Ecto neural progenitor cell (in vitro differentiated cells): ENCODE data around the gene GALR2.

Experiments
- DNase-seq: peaks from one replicate; pipeline ENCODE4 v3.0.0-alpha.2; 2018; ENCODE audit warnings: low spot score

GALR2 gene

DNA sequence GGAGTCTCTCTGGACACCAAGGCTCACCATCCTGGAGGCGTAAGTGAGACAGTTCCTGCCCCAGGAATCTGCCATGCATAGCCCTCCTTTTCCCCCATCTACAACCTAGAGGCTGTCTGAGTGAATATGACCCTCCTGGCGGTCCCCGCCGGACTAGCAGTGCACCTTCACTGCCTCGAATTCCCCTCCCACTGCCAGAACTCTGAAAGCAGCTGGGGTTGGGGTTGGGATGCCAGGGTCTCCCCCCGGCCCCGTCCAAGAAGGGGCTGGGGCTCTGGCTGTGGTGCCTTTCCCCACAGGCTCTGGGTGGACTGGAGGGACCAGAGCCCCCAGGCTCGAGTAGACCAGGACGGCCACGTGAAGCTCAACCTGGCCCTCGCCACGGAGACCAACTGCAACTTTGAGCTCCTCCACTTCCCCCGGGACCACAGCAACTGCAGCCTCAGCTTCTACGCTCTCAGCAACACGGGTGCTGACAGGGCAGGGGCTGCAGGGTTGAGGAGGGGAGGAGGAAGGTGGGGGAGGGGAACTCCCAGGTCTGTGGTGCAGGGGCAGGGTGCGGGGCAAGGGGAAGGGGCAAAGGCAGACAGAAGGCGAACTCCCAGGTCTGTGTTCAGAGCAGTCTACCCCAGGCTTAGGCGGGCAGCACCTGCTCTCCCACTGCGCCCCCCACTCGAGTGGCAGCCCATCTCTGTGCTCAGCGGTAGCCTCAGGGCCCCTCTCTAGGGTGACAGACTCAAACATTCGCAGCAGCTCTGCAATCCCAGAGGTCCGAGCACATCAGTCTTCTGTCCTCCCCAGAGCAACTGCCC is 5.6 kb downstream of the GALR2 start:
- no peak for DNase-seq

DNA sequence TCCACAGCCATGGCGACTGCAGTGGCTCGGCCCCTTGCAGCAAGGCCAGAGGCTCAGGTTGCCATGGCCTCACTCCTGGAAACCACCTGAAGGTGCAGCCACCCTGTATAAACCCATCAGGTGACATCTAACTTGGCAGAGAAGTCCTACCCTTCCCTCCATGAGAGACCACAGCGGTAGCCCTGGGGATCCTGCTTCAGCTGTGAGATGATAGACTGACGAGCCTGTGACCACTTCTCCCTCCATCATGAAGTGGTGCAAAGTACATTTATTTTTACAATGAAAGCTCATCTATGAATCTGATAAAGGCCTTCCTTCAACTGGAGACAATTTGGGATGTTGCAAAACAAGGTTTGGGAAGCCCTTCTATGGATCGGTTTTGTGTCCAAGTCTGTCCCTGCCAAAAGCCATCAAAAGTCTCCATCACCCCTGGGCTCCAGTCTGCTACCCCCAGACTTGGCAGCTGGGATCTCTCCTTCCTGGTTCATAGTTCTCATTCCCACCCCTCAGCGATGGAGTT is 6.2 kb downstream of the GALR2 start:
- no peak for DNase-seq

DNA sequence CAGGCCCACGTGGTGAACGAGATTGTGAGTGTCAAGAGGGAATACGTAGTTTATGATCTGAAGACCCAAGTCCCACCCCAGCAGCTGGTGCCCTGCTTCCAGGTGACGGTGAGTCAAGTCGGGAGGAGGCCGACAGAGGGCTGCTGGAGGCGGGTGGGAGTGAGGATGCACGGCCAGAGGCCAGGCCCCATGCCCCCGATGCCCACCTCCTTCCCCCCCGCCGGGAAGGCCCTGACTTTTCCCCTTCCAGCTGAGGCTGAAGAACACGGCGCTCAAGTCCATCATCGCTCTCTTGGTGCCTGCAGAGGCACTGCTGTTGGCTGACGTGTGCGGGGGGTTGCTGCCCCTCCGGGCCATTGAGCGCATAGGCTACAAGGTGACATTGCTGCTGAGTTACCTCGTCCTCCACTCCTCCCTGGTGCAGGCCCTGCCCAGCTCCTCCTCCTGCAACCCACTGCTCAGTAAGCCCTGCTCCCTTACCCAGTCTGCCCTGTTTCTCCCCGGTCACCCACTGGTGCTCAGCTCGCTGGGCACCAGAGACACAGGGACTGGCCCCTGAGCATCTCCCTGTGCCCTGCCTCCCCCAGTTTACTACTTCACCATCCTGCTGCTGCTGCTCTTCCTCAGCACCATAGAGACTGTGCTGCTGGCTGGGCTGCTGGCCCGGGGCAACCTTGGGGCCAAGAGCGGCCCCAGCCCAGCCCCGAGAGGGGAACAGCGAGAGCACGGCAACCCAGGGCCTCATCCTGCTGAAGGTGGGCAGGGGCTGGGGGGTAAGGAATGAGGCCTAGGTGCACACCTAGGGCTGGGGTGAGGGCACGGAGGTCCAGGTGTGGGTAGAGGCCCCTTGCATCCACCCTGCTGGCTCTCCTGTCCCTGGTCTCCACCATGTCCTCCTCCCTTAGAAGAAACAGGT is 7.0 kb downstream of the GALR2 start:
- no peak for DNase-seq

DNA sequence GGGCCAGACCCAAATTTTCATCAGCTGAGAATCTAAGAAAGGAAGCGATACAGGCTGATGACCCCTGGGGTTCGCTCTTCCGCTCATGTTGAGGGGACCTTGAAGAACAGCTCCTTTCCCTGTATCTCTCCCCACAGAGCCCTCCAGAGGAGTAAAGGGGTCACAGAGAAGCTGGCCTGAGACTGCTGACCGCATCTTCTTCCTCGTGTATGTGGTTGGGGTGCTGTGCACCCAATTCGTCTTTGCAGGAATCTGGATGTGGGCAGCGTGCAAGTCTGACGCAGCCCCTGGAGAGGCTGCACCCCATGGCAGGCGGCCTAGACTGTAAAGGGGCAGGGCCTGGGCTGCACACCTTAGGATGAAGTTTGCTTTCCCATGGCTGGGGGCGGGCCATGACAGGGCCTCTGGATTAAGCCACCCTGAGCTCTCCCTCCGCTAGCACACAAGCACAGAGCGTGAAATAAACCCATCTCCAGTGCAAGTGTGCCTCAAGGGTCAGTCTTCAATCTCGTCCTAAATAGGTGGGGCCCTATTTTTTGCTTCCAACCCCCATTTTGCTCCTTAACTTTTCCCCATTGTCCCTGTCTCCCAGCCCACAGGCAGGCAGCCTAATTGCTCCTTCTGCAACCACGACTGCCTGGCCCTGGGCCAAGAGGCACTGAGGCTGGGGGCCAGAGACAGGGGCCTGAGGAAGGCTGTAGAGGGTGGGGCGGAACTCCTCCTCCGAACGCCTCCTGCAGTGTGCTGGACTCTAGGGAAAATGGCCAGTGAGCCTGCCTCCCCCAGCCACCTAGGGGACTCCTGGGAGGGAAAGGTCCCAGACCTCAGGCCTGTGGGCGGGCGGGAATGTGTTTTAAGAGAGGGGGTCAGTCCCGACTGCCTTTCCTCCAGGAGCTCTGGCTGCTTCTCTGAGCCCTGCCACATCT is 8.0 kb downstream of the GALR2 start:
- no peak for DNase-seq

DNA sequence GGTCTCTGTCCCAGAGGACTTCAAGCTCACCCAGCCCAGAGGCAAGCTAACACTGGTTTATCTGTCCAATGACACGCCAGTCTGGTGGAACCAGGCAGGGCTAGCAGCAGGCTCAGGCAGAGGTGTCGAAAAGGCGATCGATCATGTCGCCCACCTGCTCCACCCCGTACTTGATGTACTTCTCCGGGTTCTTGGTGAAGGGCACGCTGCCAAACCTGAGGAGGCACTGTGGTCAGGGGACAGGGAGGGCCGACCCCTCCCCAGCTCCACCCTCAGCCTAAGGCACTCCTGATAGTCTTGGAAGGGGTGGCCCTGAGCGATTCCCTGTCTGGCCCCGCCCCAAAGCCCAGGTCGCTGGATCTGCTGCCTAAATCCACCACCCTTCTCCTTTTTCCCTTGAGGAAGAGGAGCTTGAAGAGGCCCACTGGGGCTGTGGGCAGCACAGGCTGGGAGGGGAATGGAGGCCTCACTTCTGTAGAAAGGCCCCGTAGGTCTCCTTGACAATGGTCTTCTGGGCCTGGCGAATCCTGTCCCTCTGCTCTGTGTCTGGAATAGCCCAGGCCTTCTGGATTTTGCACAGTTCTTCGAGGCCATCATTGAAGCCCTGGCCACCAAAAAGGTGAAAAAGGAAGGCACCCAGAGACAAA is 9.1 kb downstream of the GALR2 start:
- DNase-seq = no peak

DNA sequence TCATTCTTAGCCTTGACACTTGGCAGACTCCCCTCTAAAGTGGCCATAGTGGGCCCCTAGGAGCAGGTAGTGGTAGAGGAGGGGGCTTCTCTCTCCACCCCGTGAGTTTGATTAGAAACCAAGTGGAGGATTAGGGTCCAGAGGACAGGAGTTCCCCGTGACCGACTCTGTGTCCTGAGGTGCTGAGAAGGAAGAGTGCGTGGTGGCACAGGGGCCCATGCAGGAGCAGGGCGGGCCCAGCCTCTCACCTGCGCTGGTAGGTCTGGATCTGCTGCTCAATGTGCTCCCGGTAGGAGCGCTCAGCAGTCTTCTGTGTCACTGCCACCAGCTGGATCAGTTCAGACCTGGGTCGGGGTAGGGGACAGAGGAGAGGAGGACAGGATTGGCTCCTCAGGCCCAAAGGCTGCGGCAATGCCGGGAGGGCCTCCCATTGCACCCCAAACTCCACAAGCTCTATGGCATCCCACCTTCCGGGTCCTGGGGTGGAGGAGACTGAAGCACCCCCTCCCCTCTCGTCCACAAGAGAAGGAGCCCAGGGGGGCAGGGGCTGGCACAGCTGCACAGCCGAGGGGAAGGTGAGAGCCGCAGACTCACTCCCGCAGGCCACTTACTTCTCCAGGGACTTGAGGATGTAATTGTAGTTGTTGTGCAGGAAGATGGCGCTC is 10.6 kb downstream of the GALR2 start:
- no peak for DNase-seq

DNA sequence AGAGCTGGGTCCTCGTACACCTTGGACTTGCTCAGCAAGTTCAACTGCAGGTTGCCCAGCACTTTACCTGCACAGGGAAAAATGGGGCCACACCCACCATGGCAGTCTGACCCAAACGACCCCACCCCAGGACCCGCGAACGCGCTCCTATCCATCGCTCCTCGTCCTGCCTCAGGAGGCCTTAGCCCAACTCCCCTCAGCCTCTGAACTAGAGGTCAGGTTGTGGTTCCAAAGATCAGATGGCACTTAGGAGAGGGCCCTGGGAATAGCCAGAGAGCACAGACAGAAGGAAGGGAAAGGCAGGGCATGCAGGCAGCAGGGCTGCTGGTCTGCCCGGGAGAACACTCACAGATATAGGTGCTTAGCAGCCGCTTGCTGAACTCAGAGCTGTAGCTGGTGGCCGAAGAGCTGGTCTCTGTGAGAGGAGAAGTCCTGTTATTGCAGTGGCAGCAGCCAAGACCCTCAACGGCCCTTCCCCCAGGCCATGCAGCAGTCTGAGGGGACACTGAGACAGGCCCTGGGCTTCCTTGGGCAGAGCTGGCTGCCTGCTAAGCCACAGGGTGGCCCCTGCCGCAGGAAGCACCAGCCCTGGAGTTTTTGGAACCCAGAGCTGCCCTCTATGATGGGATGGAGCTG is 11.3 kb downstream of the GALR2 start:
- no peak for DNase-seq

DNA sequence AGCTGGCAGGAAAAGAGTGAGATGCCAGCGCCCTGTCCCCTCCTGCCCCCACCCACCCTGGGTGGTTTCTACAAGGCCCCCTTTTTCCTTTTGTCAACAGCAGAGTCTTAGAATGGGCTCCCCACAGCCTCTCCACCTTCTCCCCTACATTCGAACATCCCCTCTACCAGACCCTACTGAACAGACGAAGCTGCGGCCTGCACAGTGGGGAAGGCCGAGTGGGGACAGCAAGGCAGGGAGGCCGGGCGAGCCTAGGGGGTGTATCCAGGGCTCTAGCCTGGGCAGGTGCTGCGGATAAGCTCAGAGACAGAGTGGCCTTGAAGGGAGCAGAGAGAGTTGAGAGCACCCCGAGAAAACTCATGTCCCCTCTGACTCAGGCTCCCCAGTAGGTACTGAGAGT is 11.8 kb downstream of the GALR2 start:
- no peak for DNase-seq

DNA sequence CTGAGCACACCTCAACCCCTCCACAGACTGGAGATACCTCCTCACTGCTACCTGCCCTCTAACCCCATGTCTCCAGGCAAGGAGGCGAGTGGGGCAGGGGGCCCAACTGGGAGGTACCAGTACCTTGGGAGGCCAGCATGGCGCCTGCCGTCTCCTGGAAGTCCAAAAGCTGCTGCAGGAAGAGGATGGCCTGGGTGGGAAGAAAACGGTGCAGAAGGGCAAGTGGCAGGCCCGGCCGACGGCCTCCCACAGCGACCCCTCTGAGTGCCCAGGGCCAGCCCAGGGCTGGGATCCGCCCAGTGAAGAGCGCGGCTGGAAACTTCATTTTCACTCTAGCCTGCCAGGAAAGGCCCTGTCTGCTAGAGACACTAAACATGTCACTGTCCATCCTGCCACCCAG is 12.9 kb downstream of the GALR2 start:
- DNase-seq = no peak

DNA sequence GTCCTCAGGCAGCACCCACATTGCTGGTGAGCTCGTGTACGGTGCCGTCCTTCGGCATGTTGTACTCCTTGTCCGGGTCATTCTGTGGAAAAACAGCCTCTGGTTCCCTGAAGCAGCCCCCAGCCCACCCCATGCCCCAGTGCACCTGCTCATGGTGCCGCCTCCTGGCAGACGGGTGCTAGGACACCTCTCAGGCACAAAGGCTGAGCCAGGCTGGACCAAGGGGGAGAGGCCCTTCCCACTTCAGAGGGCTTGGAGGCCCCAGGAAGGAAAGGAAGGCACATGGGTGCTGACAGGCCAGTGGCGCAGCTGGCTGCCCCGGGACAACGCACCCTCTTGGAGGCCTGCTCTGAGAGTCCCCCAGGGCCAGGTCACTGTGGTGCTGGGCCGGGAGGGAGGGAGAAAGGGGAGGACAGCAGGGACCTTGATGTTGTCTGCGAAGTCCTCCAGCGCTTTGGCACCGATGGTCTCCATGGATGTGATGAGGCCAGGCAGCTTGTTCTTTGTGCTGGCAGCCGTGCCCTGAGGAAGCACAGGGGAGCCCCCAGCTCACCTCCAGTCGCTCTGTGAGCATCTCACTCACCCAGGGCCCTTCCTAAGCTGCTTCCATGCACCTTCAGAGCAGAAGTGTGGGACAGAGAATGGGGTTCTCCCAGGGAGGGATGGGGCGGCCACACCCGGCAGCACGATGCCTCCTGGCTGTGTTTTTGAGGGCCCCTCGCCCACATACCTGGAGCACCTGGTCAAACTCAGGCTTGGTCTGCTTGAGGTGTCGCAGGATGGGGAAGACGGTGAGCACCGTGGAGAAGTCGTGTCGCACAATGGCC is 13.7 kb downstream of the GALR2 start:
- DNase-seq = no peak

DNA sequence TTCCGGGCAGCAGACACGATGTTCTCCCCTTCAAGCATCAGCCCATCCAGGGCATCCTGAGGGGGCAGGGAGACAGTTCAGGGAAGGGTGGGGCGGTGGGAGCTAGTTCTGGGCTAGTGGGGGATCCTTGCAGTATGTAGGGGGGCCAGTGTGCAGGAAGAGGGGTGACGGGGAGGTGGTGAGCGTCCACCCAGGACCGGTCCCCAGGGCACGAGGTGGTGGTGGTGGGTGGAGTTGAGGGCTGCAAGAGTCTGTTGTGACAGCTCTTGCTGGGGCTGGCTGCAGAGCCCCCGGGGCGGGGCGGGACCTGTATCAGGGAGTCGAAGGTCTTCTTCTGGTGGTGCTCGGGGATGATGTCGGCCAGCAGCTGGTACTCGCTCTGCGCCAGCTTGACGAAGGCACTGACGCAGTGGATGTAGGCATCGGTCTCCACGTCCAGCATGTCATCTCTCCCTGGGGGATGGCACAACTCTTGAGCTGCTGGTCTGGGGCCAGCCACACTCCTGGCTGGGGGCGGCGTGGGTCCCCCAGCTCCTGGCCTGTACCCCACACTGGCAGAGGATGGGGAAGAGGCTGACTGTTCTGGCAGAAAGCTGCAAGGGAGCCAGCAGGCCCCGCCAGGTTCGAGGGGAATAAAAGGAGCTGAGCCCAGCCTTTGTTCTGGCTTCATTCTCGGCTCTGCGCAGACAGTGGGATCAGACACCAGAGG is 14.4 kb downstream of the GALR2 start:
- no peak for DNase-seq

DNA sequence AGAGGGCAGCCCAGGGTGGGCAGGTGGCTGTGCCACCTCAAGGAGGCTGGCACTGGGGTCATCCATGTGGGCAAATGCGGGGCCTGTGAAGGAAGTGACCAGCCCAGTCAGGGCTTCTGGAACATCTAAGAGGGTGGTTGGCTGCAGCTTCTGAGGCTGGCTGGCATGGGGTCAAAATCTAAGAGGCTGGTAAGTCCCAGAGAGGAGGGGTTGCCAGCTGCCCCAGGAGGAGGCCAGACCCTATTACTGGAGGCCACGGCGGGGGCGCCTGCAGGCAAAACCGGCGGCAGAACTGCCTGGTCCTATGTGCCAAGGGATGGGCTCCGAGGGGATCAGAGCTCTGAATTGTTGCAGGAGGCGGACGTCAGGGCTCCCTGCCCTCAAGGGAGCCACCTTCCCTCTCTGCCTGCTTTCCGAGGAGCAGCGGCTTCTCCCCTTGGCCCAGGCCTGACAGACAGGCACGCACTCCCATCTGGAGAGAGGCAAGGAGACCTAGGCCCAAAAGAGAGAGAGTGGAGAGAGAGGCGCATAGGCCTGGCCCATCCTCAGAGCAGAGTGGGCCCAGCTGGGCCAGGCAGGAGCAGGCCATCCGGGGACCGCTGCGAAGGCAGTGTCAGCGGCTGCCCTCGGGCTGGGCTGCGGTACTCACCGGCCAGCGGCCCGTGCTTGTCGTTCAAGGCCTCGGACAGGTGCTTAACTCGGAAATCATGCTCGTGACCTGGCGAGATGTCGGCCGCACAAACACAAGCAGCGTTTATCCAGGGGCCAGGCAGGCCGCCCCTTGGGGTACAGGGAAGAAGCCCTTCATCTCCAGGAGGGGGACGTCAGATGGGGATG is 15.3 kb downstream of the GALR2 start:
- DNase-seq = no peak

DNA sequence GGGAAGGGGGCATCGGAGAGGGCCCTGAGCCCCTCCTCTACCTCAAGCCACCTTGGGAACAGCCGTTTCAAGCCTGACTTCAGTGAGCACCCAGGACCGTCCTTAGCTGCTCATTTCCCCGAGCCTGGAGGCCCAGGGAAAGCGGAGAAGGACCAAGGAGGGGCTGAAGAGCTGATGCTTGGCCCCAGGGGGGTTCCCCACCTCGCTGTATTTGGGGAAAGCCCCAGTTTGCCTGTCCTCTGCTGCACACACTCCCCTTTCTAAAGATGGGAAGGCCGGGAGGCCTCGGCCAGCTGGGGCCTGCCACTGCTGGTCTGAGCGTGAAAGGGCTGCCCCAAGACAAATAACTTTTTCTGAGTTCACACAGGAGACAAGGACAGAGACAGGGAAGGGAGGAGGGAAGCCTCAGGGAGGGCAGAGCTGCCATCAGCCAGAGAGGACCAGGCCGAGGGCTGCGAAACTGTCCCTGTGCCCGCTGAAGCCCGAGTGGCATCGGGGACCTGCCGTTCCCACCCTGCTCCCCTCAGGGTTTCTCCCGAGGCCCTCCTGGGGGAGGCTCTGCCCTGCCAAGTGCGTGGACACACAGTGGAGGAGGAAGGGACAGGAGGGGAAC is 16.0 kb downstream of the GALR2 start:
- DNase-seq = no peak

DNA sequence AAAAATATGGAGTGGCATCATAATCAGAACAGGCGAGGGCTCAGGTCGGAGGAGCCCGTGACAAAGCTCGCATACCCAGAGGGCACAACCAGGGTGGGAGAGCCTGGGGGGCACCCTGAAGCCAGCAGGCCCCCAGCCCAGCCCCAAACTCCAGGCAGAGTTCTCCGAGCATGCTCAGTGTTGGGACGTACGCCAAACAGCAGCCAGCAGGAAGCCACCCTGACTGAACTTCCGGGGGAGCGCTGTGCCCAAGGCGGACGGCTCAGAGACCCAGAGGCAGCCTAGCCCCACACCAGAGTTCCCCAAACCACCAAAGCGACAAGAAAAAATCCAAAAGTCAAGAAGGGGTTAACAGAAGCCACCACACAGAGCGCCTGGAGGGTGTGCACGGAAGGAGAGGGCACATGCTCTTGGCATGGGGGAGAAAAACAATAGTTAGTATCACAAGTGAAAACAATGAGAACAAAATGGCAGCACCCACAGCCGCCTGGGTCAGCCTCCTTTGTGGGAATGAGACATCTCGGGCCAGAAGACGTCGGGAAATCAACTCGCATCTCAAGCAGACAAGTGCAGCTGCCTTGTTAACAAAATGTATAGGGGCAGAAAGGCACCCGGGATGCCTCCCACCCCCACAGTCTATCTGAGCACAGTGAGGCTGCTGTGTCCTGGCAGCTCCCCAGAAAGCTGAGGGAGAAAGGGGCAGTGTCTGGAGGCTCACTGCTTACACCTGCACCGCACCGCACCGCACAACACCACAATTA is 17.1 kb downstream of the GALR2 start:
- DNase-seq = no peak

DNA sequence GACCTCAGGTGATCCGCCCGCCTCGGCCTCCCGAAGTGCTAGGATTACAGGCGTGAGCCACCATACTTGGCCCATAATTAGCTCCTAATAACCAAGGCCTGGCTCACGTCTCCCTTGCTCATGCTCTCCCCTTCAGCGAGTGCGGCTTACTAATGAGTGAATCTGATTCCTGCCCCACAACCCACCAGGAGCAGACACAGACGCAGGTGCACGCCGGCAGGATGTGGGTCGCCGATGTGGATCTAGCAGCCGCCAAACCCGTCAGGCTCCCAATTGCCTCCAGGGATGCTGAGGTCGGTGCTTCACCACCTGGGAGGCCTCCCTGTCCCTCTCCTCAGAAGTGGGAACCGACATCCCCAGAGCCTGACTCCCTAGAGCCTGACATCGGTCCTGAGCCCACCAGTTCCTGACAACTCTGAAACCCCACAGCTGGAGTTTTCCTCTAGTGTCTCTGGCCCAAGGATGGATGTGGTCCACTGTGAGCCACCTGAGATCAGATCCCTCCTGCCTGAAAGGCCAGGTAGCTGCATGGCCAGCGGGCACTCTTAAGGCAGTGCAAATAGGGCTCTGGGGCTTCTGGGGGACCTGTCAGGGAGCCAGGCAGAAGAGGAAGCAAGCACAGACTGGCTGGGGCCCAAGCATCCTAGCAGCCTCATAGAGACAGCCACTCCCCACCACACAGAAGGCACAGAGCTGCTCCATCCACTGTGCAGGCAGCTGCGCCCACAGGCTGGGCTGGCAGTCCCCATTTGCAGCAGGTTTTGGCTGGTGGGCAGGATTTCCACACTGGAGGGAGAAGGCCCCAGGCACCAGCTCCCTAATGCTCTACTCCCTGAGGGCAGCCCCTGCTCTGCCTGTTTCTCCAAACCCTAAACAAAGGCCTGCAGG is 18.2 kb downstream of the GALR2 start:
- DNase-seq = no peak

DNA sequence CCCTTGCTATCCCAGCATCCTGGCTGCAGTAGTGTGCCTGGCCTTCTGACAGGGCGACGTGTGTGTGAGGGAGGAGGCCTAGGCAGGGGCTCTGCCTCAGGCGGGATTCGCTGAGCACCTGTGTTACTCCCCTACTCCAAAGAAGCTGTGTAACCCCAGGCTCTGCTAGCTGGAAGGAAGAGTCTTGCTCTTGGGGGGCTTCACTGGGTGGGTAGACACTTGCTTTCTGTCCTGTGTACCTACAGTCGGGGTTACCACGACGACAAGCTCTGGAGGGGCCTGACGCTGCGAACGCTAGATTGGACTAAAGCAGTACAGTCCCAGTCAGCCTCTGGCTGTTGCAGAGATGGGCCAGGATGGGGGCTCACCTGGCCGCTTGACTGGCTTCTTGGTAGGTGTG is 19.5 kb downstream of the GALR2 start:
- DNase-seq = no peak
